Fibroblast of mammary gland (primary cell): ENCODE results near the gene USP14.
A peak's percentile ranks its signal among the peaks of the same experiment; 100 is the strongest.
"Not testable (repeated sequence)": the region's sequence is repeated elsewhere in the genome, so short reads cannot be mapped to it uniquely, and the experiment has no call there.

Experiments used
- DNase-seq: peaks from one replicate; pipeline ENCODE4 v3.0.0-alpha.2; 2010; ENCODE audit warnings: low read depth
- H3K4me3 ChIP-seq: 2 replicates; pipeline ENCODE4 v1.5.1; 2011; ENCODE audit warnings: low read depth, mild to moderate bottlenecking, low read length, moderate library complexity; ENCODE audit not compliant: control insufficient read depth
- CTCF ChIP-seq: conservative IDR thresholded peaks from 2 replicates; pipeline ENCODE4 v1.5.1; 2011; ENCODE audit warnings: low read depth, low read length, inconsistent platforms; ENCODE audit not compliant: control insufficient read depth, insufficient read depth

Gene USP14

GRCh38 chr18:158128-159036, at the start of gene USP14:
Gene USP14, plus strand, starts transcription at chr18:158557. Its CDS starts 142 bp downstream, at chr18:158699.
- peak within 1 kb of the TSS; percentile 94 for H3K4me3 ChIP-seq
- no peak for TF ChIP-seq CTCF
- peak; percentile 95 for DNase-seq

GRCh38 chr18:108665-109063, 49.7 kb upstream of the USP14 start:
- not testable (repeated sequence) for H3K4me3 ChIP-seq, DNase-seq

GRCh38 chr18:109130-109921, 49.0 kb upstream of the USP14 start:
- DNase-seq = peak; percentile 48
- not testable (repeated sequence) for H3K4me3 ChIP-seq

GRCh38 chr18:109922-110261, 48.5 kb upstream of the USP14 start:
- not testable (repeated sequence) for DNase-seq, H3K4me3 ChIP-seq

- not testable (repeated sequence) for H3K4me3 ChIP-seq, DNase-seq
These were observed 47.8 kb upstream of the USP14 start for GRCh38 chr18:110351-111201.

- no peak overlapping the region for H3K4me3 ChIP-seq
- DNase-seq = no peak
- no peak for TF ChIP-seq CTCF
These were observed 46.9 kb upstream of the USP14 start for GRCh38 chr18:111306-112014.

- DNase-seq, H3K4me3 ChIP-seq: not testable (repeated sequence)
These were observed 46.2 kb upstream of the USP14 start for GRCh38 chr18:112015-112733.

GRCh38 chr18:120539-121260, 37.7 kb upstream of the USP14 start:
- H3K4me3 ChIP-seq, DNase-seq: not testable (repeated sequence)

- TF ChIP-seq CTCF = no peak
- H3K4me3 ChIP-seq = no peak overlapping the region
- DNase-seq = no peak
These were observed 23.3 kb upstream of the USP14 start for GRCh38 chr18:135045-135444.
